ENCODE measurements around the gene FCHSD1. TPM values are rescaled to one million over a fixed set of nuclear protein-coding genes. Genes with fewer than 3 reads are reported as not detected.

The FCHSD1 gene
- total and polyA plus RNA-seq, 2 of the 4 experiments (the other 2 are of a cell fraction), result 33.2 to 62.1 TPM

DNA sequence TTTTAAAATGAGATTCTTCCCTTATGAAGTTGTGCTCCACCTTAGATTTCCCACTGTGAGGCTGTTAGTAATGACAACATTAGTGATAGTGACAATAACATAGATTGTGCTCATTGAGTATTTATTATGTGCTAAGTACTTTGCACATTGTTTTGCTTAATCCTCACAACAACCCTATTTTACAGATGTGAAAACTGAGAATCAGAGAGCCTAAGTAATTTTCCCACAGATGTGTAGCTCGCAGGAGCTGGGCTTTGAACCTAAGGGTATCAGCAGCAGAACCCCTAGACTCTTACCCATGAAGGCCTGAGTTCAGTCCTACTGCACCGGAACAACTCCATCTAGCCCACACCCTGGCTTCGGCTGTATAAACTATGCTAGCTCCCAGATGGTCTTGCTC, 46.4 kb upstream of the FCHSD1 start:
- 40% methylated on average over 1 of the region's 3 CpGs; no CpG with 5 or more reads in 1 of the 2 experiments for WGBS, 2 experiments (ENCODE audit: extremely low coverage in 2 of 2, insufficient read length in 1 of 2)
- no TSS peak for BruUV-seq (replicated peaks)
- Histone ChIP-seq H4K5ac (ENCODE audit: low read depth, low read length) (no peak overlapping the region), H2AK5ac (ENCODE audit: low read depth, low read length) (no peak overlapping the region), H3K9ac (ENCODE audit: low read depth, low read length) (no peak overlapping the region), H3K27me3 (ENCODE audit: control insufficient read depth, insufficient read depth, low read length) (peaks cover 70% of the 10 kb centered on the region), H3K79me1 (ENCODE audit: low read depth in 1 of 2, low read length in 2 of 2) (no peaks in the 10 kb centered on the region), H3K4me2 (ENCODE audit: low read depth, low read length) (no peak overlapping the region), H3K9me3 (ENCODE audit: control insufficient read depth, insufficient read depth, low read length) (no peaks in the 10 kb centered on the region), H3K27ac (ENCODE audit: insufficient read depth, low read length) (no peak overlapping the region), H3K4ac (ENCODE audit: low read depth, low read length) (no peak overlapping the region), H4K8ac (ENCODE audit: low read depth in 2 of 2, low read length in 2 of 2) (no peak overlapping the region), H2AK9ac (replicated peaks; ENCODE audit: low read depth, low read length, poor library complexity) (no peak overlapping the region), H2BK20ac (ENCODE audit: low read depth, low read length) (no peak overlapping the region), H2BK15ac (ENCODE audit: low read depth, low read length) (no peak overlapping the region), H3K36me3 (ENCODE audit: control insufficient read depth, insufficient read depth, low read length) (no peaks in the 10 kb centered on the region), H2AFZ (replicated peaks; ENCODE audit: low read length, poor library complexity) (no peak overlapping the region), H3K14ac (replicated peaks; ENCODE audit: low read depth, low read length) (no peak overlapping the region), H4K20me1 (ENCODE audit: insufficient read depth, low read length) (no peaks in the 10 kb centered on the region; the same call in none of the 2 replicates), H3K4me1 (ENCODE audit: control insufficient read depth, insufficient read depth, low read length) (no peaks in the 10 kb centered on the region; the same call in 1 of the 2 replicates), H4K91ac (ENCODE audit: insufficient read depth, low read depth, low read length) (no peak overlapping the region), H3K4me3 (ENCODE audit: insufficient read depth, low read depth, low read length) (no peak overlapping the region), H3K56ac (ENCODE audit: extremely low read depth, insufficient read depth, low read length) (no peak overlapping the region), H2BK5ac (ENCODE audit: low read depth, low read length, poor library complexity, severe bottlenecking) (no peak overlapping the region), H3K18ac (ENCODE audit: low read depth, low read length) (no peak overlapping the region), H3K9me1 (ENCODE audit: insufficient read depth, low read length) (no peaks in the 10 kb centered on the region; the same call in 1 of the 2 replicates), H3K23ac (ENCODE audit: low read depth, low read length) (no peak overlapping the region), H2BK120ac (ENCODE audit: low read depth, low read length) (no peak overlapping the region)
- ATAC-seq (ENCODE audit: low read depth) (no peak), DNase-seq (no peak)
- POLR2A ChIA-PET (ENCODE audit: unreplicated experiment), result no interaction called here
- TF ChIP-seq RAD21 (IDR thresholded peaks at IDR 0.05; ENCODE audit: low read length) (no peak), MAZ (IDR thresholded peaks at IDR 0.05; ENCODE audit: borderline replicate concordance, low read depth, low read length) (no peak), MXI1 (IDR thresholded peaks at IDR 0.05; ENCODE audit: borderline replicate concordance, low read depth, low read length) (no peak), POLR2A (IDR thresholded peaks at IDR 0.05; ENCODE audit: low read depth, low read length) (no peak), SMC3 (IDR thresholded peaks at IDR 0.05; ENCODE audit: low read depth, low read length) (no peak), RFX5 (IDR thresholded peaks at IDR 0.05; ENCODE audit: low read depth, low read length) (no peak), BHLHE40 (IDR thresholded peaks at IDR 0.05; ENCODE audit: low read depth, low read length) (no peak), MAFK (IDR thresholded peaks at IDR 0.05; ENCODE audit: low read depth, low read length) (no peak), CHD1 (IDR thresholded peaks at IDR 0.05; ENCODE audit: low read depth, low read length) (no peak), FOS (IDR thresholded peaks at IDR 0.05; ENCODE audit: low read depth, low read length) (no peak), NFE2L2 (IDR thresholded peaks at IDR 0.05; ENCODE audit: low read depth, low read length) (no peak), CEBPB (IDR thresholded peaks at IDR 0.05; ENCODE audit: low read depth, low read length) (no peak), RCOR1 (IDR thresholded peaks at IDR 0.05; ENCODE audit: insufficient replicate concordance, low read length) (no peak)
- TF ChIP-seq, protein P1, sequence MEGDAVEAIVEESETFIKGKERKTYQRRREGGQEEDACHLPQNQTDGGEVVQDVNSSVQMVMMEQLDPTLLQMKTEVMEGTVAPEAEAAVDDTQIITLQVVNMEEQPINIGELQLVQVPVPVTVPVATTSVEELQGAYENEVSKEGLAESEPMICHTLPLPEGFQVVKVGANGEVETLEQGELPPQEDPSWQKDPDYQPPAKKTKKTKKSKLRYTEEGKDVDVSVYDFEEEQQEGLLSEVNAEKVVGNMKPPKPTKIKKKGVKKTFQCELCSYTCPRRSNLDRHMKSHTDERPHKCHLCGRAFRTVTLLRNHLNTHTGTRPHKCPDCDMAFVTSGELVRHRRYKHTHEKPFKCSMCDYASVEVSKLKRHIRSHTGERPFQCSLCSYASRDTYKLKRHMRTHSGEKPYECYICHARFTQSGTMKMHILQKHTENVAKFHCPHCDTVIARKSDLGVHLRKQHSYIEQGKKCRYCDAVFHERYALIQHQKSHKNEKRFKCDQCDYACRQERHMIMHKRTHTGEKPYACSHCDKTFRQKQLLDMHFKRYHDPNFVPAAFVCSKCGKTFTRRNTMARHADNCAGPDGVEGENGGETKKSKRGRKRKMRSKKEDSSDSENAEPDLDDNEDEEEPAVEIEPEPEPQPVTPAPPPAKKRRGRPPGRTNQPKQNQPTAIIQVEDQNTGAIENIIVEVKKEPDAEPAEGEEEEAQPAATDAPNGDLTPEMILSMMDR (conservative IDR thresholded peaks at IDR 0.05; ENCODE audit: low read depth, low read length), result no peak
- TF ChIP-seq, protein P2, sequence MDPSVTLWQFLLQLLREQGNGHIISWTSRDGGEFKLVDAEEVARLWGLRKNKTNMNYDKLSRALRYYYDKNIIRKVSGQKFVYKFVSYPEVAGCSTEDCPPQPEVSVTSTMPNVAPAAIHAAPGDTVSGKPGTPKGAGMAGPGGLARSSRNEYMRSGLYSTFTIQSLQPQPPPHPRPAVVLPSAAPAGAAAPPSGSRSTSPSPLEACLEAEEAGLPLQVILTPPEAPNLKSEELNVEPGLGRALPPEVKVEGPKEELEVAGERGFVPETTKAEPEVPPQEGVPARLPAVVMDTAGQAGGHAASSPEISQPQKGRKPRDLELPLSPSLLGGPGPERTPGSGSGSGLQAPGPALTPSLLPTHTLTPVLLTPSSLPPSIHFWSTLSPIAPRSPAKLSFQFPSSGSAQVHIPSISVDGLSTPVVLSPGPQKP (IDR thresholded peaks at IDR 0.05; ENCODE audit: borderline replicate concordance, low read depth, low read length), result no peak
- TF ChIP-seq, protein P3, sequence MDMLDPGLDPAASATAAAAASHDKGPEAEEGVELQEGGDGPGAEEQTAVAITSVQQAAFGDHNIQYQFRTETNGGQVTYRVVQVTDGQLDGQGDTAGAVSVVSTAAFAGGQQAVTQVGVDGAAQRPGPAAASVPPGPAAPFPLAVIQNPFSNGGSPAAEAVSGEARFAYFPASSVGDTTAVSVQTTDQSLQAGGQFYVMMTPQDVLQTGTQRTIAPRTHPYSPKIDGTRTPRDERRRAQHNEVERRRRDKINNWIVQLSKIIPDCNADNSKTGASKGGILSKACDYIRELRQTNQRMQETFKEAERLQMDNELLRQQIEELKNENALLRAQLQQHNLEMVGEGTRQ (IDR thresholded peaks at IDR 0.05; ENCODE audit: low read depth, low read length), result no peak
- intact Hi-C loops (cut with micrococcal nuclease), result no loop called here
- in situ Hi-C loops (cut with MboI; ENCODE audit: low sequenced_read_pairs), result loop anchor here (5.0 to 25.0 kb wide), 2 partner anchors 185 to 415 kb away; partner anchors contain the start of gene NDFIP1
- dilution Hi-C loops (cut with HindIII; ENCODE audit: low sequenced_read_pairs, unreplicated experiment), result no loop called here
- CTCF ChIA-PET, result no interaction called here

Data from IMR-90 (cell line).